KMS-11 (cell line): ENCODE measurements around the gene SNCB.

Experiments used
- H2AFZ ChIP-seq: fragments of 200-600 bp; sonication (generic); 2 replicates; pipeline ENCODE4 v1.6.1; 2016; ENCODE audit warnings: antibody characterized with exemption, mixed run types, low read depth
- H3K27ac ChIP-seq: fragments of 200-600 bp; sonication (generic); 2 replicates; pipeline ENCODE4 v1.6.1; 2016; ENCODE audit warnings: mild to moderate bottlenecking, mixed run types
- H3K27me3 ChIP-seq: fragments of 200-600 bp; sonication (generic); 2 replicates; pipeline ENCODE4 v1.6.1; 2017; ENCODE audit warnings: mild to moderate bottlenecking, low read depth, mixed run types, moderate library complexity; ENCODE audit not compliant: insufficient read depth
- H3K36me3 ChIP-seq: fragments of 200-600 bp; sonication (generic); 2 replicates; pipeline ENCODE4 v1.6.1; 2017; ENCODE audit warnings: mild to moderate bottlenecking, mixed run types; ENCODE audit not compliant: insufficient read depth
- H3K4me1 ChIP-seq: fragments of 200-600 bp; sonication (generic); 2 replicates; pipeline ENCODE4 v1.6.1; 2016; ENCODE audit warnings: mild to moderate bottlenecking, low read depth, mixed run types; ENCODE audit not compliant: poor library complexity, severe bottlenecking
- H3K4me2 ChIP-seq: fragments of 200-600 bp; sonication (generic); 2 replicates; pipeline ENCODE4 v1.7.0; 2016; ENCODE audit warnings: mild to moderate bottlenecking, mixed run types
- H3K4me3 ChIP-seq: fragments of 200-600 bp; sonication (generic); IDR thresholded peaks from 2 replicates; pipeline ENCODE4 v1.6.1; 2017; ENCODE audit warnings: low read depth, low read length, mixed read lengths; ENCODE audit not compliant: insufficient read depth
- H3K79me2 ChIP-seq: fragments of 200-600 bp; sonication (generic); 2 replicates; pipeline ENCODE4 v1.6.1; 2016; ENCODE audit warnings: low read depth, mixed run types; ENCODE audit not compliant: insufficient read depth
- H3K9ac ChIP-seq: fragments of 200-600 bp; sonication (generic); 2 replicates; pipeline ENCODE4 v1.6.1; 2016; ENCODE audit warnings: mild to moderate bottlenecking, mixed run types
- H4K20me1 ChIP-seq: fragments of 200-600 bp; sonication (generic); 2 replicates; pipeline ENCODE4 v1.6.1; 2016; ENCODE audit warnings: mild to moderate bottlenecking, mixed run types; ENCODE audit not compliant: insufficient read depth
- TF ChIP-seq, protein P1 (sequence below): fragments of 200-600 bp; sonication (generic); conservative IDR thresholded peaks from 2 replicates; pipeline ENCODE4 v1.6.1; 2017; ENCODE audit warnings: low read depth, mild to moderate bottlenecking, antibody characterized with exemption, low read length, moderate library complexity, mixed read lengths

The SNCB gene

DNA sequence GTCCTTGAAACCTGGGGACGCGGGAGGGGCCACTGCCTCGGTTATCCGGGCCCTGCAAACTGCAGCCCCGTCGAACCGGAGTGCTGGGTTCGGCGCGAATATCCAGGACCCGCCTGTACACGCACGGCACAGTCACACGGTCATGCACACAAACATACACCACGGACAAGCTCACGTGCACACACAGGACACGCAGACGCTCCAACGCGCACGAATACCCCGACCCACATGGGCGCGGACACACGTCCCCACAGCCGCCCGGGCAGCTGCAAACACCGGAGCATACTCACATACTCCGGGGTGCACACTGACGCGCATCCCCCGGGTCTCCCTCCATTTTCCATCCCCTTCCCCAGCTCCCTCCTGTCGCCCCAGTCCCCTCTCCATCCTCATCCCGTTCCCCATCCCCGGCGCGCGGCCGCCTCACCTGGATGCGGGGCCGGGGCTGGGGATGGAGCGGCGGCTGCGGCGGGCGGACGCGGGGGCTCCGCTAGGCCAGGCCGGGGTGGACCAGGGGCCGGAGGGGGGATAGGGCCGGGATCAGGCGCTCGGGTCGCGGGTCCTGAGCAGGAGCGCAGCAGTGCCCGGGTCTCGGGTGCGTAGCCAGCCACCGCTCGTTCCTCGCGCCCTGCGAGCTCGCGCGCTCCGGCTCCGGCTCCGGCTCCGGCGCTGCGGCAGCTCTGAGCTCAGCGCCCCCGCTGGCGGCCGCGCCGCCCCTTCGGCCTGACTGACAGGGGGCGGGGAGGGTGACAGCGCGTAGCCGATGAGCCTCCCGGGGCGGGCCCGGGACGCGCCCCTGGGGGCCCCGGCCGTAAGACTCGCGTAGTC, at the start of gene SNCB, which contains the start of gene EIF4E1B:
SNCB (minus strand) TSS at position 682 of the 828 bp plus-strand sequence. CDS start 880 bp downstream, outside the sequence.
EIF4E1B (plus strand) TSS at position 823 of the 828 bp plus-strand sequence. CDS start 12,113 bp downstream, outside the sequence.
- Histone ChIP-seq H3K27me3 (peaks cover 3% of the 10 kb centered on the region; the same call in 1 of the 2 replicates), H3K4me3 (no peak within 1 kb of the TSS), H2AFZ (no peak within 1 kb of the TSS)

DNA sequence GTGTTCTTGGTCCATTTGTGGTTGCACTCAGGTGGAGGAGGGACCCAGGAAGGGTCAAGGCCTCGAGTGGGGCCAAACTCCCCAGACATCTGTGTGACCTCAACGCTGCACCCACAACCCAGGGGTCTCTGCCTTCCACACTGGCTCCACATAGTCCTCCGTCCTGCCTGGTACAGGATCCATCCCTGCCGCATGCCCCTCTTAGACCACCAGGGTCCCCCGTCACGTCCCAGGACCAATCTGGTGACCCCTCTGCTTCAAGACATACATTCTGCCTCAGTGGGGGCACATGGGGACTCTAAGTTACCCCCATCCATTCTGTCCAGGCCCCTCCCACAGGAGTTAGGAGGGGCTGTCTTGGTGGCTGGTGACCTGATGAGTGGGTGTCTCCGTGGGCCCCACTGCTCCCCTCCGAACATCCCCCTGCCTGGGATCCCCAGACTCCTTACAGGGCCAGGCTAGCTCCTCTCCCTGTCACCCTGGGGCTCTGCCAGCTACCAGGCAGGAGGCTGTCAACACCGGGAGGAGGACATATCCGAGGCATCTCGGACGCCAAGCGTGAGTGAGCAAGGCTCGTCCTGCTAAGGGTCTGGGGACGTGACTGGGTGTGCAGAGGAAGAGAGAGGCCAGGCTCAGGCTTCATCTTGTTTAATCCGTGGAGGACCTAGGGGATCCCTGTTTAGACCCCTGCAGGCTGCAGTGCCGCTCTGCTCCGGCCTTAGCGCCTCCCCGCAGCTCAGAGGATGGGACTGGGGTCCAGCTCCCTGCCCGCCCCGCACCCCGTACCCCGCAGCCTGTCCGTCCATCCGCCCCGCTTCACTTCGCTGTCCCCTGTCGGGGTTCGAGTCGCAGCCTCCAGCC, 49.3 kb upstream of the SNCB start:
- Histone ChIP-seq H3K4me2 (no peak overlapping the region), H3K79me2 (no peaks in the 10 kb centered on the region), H3K27me3 (no peaks in the 10 kb centered on the region), H3K27ac (no peak overlapping the region), H3K9ac (no peak overlapping the region), H3K36me3 (no peaks in the 10 kb centered on the region), H2AFZ (no peak overlapping the region), H3K4me1 (no peaks in the 10 kb centered on the region), H4K20me1 (no peaks in the 10 kb centered on the region), H3K4me3 (no peak overlapping the region)
- TF ChIP-seq, protein P1, sequence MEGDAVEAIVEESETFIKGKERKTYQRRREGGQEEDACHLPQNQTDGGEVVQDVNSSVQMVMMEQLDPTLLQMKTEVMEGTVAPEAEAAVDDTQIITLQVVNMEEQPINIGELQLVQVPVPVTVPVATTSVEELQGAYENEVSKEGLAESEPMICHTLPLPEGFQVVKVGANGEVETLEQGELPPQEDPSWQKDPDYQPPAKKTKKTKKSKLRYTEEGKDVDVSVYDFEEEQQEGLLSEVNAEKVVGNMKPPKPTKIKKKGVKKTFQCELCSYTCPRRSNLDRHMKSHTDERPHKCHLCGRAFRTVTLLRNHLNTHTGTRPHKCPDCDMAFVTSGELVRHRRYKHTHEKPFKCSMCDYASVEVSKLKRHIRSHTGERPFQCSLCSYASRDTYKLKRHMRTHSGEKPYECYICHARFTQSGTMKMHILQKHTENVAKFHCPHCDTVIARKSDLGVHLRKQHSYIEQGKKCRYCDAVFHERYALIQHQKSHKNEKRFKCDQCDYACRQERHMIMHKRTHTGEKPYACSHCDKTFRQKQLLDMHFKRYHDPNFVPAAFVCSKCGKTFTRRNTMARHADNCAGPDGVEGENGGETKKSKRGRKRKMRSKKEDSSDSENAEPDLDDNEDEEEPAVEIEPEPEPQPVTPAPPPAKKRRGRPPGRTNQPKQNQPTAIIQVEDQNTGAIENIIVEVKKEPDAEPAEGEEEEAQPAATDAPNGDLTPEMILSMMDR, result no peak

More for the DNA sequence above, at the start of gene SNCB, which contains the start of gene EIF4E1B:
- H3K36me3 ChIP-seq, result no peaks in the 10 kb centered on the region
- no peak within 1 kb of the TSS for H3K27ac ChIP-seq
- no peak within 1 kb of the TSS for H3K4me2 ChIP-seq
- no peaks in the 10 kb centered on the region for H3K79me2 ChIP-seq
- H3K4me1 ChIP-seq, result no peaks in the 10 kb centered on the region
- H4K20me1 ChIP-seq, result no peaks in the 10 kb centered on the region
- H3K9ac ChIP-seq, result no peak within 1 kb of the TSS
- TF ChIP-seq, protein P1, result no peak

DNA sequence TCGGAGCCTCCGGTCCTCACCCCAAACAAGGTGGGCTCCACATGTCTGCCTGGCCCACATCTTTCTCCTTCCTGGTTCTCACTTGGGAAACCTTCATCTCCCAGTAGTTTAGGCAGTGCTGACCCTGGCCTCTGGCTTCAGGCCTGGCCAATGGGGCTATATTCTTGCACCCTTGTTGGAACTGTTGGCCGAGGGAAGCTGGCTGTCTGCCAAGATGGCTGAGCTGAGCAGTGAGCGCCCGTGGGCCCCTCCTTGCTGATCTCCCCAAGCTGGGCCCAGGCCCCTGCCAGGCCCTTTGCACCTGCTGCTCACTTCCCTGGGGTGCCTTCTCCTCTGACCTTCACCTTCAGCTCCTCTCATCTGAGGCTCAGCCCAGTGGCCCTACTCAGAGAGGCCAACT, 48.2 kb upstream of the SNCB start:
- H2AFZ ChIP-seq, result no peak overlapping the region
- H3K27me3 ChIP-seq, result no peaks in the 10 kb centered on the region
- no peaks in the 10 kb centered on the region for H3K4me1 ChIP-seq
- H3K4me2 ChIP-seq, result no peak overlapping the region
- H4K20me1 ChIP-seq, result no peaks in the 10 kb centered on the region
- no peak overlapping the region for H3K4me3 ChIP-seq
- no peak overlapping the region for H3K27ac ChIP-seq
- H3K79me2 ChIP-seq, result no peaks in the 10 kb centered on the region
- H3K9ac ChIP-seq, result no peak overlapping the region
- H3K36me3 ChIP-seq, result no peaks in the 10 kb centered on the region
- TF ChIP-seq, protein P1, result no peak

DNA sequence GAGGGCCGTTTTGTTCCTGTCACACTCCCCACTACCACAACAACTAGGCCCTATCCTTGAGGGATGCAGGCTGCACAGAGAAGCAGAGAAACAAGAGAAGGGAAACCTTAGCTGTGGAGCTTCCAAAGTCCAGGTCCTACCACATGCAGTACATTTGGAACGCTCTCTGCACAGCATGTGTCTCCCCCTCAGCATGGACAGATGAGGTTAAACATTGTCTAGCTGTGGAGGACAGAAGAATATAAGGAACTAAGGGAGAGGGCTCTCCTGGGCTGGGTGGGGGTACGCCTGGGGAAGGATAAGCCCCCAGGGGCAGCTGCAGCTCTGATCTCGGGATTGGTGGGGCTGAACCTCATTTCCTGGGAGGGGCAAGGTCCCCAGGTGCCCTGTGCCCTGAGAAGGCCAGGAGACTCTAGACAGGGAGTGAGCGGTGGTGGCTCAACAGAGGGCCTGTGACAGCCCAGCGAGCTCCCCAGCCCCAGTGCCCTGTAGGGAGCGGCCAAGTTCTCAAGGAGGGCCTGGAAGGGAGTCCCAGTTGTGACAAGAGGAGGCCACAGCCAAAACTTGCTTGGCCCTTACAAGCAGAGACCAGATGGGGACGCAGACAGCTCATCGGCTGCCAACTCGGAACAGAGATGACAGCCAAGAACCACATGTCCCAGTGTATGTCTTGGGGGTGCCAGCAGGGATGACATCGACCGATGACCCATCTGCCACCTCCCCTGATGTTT, 47.0 kb upstream of the SNCB start:
- no peak overlapping the region for H3K4me2 ChIP-seq
- H3K27ac ChIP-seq, result no peak overlapping the region
- no peaks in the 10 kb centered on the region for H3K27me3 ChIP-seq
- TF ChIP-seq, protein P1, result no peak
- H3K79me2 ChIP-seq, result no peaks in the 10 kb centered on the region
- no peak overlapping the region for H2AFZ ChIP-seq
- no peak overlapping the region for H3K9ac ChIP-seq
- peaks cover 8% of the 10 kb centered on the region for H3K4me1 ChIP-seq
- H3K4me3 ChIP-seq, result no peak overlapping the region
- no peaks in the 10 kb centered on the region for H3K36me3 ChIP-seq
- H4K20me1 ChIP-seq, result no peaks in the 10 kb centered on the region
